Transverse colon (tissue), 3 donors: ENCODE data around the gene ZC3H18.

Experiments used
- CTCF ChIP-seq, 5 experiments: fragments of 200-600 bp in 3 of 5; fragments of 450-650 bp in 2 of 5; sonication (generic) in 3 of 5; IDR thresholded peaks; 1 replicate in 2 of 5; 2 replicates in 3 of 5; pipeline ENCODE4 v1.5.1; 2016 to 2017; ENCODE audit warnings: antibody characterized with exemption in 5 of 5, inconsistent platforms in 3 of 5, mild to moderate bottlenecking in 2 of 5, moderate library complexity in 1 of 5
- POLR2A ChIP-seq: fragments of 450-650 bp; IDR thresholded peaks from one replicate; pipeline ENCODE4 v1.6.1; 2016; ENCODE audit warnings: antibody characterized with exemption, mild to moderate bottlenecking, moderate library complexity

- no peak for TF ChIP-seq CTCF (IDR thresholded peaks at IDR 0.05)
- no peak for TF ChIP-seq POLR2A
Observed at GRCh38 chr16:88549671-88550245, 20.4 kb upstream of the ZC3H18 start.
